HG03378 (cell line): ENCODE data around the gene FUT7.

Experiments used
- ATAC-seq: cut with Tn5 transposase; IDR thresholded peaks from one replicate; pipeline ENCODE4 v1.9.1; 2021; ENCODE audit warnings: mild to moderate bottlenecking, moderate library complexity; ENCODE audit not compliant: unreplicated experiment

The FUT7 gene, protein sequence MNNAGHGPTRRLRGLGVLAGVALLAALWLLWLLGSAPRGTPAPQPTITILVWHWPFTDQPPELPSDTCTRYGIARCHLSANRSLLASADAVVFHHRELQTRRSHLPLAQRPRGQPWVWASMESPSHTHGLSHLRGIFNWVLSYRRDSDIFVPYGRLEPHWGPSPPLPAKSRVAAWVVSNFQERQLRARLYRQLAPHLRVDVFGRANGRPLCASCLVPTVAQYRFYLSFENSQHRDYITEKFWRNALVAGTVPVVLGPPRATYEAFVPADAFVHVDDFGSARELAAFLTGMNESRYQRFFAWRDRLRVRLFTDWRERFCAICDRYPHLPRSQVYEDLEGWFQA

DNA sequence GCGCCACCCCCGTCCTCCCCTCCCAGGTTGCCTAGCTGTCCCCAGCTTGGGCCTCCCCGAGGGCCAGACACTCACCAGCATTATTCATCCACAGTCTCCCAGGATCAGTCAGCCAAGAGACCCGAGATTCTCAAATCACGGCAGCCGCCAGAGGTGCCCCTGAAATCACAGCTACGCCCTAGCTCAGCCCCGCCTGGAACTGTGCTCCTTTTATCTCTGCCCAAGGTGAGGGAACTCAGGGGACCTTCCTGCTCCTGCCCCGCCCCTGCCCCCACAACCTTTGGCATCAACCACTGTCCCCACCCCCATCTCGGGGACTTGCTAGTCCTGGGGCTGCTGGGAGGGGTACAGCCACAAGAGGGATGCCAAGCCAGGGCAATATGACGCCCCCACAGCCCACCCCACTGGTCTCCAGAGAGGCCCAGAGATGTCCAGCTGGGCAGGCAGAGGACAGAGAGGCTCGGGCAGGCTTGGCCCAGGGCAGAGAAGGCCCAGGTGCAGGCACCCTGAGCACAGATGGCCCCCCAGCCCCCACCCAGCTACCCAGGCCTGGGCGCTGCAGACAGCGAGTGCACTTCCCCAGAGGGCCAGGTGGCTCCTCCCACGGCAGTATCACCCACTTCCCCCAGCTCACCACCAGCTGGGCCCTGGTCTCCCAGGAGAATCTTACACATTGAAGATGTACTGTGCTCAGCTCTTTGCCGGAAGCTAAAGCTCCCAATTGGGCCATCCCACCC lies at the start of gene FUT7:
Gene FUT7 (minus strand): TSS at position 185 of the 737 bp plus-strand sequence. CDS start 97 bp downstream, at position 88.
- ATAC-seq = no peak

DNA sequence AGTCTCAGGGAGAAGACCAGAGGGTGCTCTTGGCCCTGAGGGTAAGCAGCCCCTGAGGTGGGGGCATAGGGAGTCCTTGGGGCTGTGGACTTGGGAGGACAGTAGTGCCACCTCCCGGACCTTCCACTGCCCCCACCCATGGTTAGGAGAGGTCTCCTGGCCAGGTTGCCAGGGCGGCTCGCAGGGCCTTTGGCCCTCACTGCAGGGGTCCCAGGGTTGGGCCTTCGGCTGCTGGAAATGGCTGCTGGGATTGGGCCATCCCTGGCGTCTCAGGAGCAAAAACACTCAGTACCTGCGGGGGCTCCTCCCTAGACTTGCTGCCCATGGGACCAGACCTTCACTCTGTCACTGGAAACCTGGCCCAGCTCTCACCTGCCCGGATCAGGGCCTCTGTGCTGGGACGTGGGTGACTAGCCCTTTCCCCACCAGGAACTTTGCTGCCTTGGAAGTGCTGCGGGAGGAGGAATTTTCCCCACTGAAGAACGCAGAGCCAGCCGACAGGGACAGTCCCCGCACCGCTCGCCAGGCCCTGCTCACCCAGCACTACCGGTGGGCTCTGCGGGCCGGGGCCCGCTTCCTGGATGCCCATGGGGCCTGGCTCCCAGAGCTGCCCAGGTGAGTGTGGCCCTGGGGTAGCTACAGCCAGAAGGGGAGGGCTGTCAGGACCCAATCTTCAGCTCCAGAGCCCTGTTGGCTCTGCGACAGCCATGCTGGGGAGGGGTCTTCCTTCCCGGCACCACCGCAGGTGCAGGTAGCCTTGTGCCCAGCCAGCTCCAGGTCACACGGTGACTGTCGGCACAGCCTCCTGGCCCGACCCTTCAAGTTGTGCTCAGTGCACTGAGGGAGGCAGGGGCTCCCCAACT lies 48.6 kb upstream of the FUT7 start:
- no peak for ATAC-seq

DNA sequence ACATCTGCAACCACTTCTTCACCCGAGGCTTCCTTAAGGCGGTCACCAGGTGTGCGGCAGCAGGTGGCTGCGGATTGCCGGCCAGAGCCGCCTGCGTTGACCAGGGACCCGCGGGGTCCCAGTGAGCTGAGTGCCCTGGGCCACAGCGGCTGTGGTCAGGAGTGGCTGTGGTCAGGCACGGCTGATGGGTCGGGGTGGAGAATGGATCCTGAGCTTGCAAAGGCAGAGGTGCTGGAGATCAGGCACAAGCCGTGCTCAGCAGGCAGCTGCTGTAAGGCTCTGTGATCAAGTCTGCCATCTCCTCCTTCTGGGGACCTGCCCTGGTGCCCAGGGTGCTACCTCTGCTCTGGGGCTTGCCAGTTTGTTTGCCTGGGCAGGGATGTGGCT lies 47.5 kb upstream of the FUT7 start:
- ATAC-seq = no peak

DNA sequence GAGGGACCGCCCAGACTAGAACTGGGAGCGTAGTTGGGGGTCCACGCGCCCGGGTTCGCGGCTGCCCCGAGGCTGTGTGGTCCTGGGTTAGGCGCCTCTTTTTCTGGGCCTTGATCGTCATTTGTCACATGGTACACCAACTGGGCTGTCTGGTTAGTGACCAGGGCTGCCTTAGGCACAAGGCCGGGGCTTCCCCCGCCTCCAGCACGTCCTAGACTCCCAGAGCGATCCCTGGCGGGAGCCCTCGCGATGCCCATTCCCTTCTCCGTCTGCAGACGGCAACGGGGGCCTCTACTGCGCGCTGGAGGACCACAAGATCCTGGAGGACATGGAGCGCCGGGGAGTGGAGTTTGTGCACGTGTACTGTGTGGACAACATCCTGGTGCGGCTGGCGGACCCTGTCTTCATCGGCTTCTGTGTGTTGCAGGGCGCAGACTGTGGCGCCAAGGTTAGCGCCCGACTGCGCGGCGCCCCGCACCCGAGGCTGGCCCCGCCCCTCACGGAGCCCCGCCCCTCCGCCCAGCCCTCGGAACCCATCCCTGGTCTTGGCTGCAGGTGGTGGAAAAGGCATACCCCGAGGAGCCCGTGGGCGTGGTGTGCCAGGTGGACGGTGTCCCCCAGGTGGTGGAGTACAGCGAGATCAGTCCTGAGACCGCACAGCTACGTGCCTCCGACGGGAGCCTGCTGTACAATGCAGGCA lies 47.0 kb upstream of the FUT7 start:
- ATAC-seq = no peak

DNA sequence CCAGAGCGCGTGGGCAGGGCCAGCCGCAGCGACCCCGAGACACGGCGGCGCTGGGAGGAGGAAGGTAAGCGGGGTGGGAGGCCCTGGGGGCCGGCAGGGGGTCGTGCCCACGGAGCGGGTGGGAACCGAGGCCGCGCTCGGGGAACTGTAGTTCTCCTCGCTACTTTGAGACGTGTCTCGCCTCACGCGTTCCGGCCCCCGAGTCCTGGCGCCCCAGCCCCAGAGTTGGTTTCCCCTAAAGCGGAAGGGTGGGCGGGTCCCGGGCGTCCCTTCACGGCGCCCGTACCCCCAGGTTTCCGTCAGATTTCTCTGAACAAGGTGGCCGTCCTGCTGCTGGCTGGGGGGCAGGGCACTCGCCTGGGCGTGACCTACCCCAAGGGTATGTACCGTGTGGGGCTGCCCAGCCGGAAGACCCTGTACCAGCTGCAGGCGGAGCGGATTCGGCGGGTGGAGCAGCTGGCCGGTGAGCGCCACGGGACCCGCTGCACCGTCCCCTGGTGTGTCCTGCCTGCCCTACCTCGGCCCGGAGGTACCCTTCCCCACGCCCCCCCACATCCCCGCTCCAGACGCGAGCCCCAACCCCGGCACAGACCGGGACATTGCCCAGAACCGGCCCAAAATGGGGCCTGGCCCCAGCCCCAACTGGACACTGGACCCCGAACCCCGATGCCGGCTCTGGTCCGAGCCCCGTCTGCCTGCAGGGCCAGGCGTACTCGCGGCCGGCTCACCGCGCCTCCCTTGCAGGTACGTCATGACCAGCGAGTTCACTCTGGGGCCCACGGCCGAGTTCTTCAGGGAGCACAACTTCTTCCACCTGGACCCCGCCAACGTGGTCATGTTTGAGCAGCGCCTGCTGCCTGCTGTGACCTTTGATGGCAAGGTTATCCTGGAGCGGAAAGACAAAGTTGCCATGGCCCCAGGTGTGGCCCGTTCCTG lies 46.1 kb upstream of the FUT7 start:
- ATAC-seq = no peak

DNA sequence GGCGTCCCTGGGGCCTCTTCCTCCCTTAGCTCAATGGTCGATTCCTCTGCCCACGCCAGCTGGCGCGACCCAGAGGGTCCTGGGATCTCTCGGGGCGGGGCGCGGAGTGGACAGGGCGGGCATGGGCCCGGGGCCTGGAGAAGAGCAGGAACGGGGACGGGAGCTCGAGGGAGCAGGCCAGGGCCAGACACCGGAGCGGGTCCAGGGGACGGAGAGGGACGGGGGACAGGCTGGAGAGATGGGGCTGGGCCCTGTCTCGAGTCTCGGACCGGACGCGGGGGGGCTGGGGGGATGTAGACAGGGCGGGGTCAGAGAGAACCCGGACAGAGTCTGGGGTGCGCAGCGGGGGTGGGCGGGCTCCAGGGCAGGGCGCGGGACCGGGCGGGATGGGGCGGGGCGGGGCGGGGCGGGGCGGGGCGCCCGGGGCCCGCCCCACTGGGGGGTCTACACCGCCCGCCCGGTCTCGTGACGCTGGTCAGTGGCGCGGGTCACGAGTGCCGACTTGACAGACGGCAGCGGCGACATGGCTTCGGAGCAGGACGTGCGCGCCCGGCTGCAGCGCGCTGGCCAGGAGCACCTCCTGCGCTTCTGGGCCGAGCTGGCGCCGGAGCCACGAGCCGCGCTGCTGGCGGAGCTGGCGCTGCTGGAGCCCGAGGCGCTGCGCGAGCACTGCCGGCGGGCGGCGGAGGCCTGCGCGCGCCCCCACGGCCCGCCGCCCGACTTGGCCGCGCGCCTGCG lies 45.3 kb upstream of the FUT7 start, which contains the start of gene UAP1L1:
Gene UAP1L1 (plus strand): TSS at position 508 of the 738 bp plus-strand sequence. CDS start 16 bp downstream, at position 524.
- no peak for ATAC-seq

DNA sequence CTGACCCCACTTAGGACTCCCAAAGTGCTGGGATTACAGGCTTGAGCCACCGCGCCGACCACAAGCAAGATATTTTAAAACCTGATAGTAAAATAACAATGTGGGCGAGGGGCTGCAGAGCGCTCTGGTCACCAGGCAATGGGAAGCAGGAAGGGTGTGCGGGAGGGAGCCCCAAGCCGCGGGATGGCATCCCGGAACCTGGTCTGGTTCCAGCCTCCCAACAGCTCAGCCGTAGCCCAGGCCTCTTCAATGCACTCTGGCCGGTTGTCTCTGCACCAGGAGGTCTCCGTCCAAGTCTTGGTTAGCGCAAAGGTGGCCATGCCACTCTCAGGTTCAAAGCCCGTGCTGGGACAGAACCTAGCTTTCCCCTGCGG lies 44.7 kb upstream of the FUT7 start:
- no peak for ATAC-seq

DNA sequence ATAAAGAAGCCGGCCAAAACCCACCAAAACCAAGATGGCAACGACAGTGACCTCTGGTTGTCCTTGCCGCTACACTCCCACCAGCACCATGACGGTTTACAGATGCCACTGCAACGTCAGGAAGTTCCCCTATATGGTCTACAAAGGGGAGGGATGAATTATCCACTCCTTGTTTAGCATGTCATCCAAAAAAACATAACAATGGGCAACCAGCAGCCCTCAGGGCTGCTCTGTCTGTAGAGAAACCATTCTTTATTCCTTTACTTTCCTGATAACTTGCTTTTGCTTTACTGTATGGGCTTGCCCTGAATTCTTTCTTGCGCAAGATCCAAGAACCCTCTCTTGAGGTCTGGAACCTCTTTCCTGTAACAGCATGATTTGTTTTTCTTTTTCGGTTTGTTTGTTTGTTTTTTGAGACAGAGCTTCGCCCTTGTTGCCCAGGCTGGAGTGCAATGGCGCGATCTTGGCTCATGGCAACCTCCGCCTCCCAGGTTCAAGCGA lies 43.4 kb upstream of the FUT7 start:
- no peak for ATAC-seq

DNA sequence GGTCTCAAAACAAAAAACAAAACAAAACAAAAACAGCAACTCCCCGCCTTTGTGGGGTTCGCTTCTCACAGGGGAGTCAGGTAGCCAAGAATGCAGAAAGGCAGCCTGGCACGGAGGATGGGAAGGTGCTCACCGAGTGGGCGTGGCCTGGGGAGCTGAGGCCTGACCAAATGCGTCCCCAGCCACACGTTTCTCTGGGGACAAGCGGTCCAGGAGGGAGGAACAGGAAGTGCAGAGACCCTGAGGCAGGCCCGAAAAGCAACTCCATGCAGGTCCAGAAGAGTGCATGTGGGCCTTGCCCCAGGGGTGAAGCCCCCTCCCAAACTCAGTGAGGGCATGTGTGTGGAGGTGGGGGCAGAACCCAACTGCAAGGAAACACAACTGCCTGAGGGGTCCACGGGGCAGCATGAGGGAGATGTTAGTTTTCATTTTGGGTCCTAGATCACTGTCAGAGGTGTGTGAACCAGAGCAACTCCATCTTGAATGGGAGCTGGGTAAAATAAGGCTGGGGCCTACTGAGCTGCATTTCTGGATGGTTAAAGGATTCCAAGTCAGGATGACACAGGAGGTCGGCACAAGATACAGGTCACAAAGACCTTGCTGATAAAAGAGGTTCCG lies 42.9 kb upstream of the FUT7 start:
- no peak for ATAC-seq

DNA sequence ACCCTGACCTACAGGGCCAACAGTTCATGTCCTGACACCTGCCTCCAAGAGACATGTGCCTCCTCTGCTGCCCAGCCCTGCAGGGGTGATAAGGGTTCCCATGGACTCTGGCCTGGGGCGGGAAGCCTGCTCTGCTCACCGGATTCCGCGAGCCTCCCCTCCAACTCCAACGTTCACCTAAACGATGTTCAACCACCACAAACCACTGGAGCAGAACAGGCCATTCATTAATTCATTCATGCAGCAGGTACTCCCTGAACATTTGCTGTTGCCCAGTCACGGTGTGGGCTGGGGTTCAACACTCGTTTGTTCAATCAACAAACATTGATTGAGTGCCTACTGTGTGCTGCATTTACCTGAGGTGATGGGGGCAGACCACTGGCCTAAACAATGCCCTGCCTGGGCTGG lies 42.1 kb upstream of the FUT7 start:
- no peak for ATAC-seq

DNA sequence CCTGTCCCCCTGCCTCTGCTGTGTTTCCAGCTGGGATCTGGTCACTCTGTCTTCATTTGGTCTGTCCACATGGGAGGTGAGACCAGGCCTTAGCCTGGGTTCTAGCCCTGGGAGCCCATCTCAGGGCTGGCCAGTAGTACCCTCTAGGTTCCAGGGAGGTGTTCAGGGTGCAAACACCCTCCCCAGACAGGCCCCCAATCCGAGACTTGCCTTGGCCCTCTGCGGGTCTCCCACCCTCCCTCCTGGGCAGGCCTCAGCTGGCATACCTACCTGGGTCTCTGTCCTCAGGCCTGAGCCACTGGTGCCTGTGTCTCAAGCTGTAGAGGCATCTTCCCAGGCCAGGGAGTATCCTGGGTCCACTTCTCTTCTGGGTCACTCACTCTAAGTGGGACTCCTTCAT lies 39.4 kb upstream of the FUT7 start:
- no peak for ATAC-seq

DNA sequence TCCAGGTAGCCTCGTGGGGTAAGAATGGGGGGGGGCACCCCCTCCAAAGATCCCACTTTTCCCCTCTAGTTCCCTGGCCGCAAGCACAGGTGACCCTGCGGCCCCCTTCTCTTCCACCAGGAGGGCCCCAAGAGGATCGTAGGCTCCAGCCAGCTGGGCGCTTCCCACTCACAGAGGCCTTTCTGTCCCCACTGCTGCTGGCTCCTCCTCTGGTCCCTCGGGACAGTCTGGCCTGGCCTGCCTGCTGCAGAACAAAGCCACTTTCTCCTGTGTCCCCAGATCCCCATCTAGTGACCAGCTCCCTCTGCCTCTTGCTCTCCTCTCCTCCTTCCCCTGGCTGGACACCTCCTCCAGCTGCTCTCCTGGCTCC lies 39.0 kb upstream of the FUT7 start:
- no peak for ATAC-seq

DNA sequence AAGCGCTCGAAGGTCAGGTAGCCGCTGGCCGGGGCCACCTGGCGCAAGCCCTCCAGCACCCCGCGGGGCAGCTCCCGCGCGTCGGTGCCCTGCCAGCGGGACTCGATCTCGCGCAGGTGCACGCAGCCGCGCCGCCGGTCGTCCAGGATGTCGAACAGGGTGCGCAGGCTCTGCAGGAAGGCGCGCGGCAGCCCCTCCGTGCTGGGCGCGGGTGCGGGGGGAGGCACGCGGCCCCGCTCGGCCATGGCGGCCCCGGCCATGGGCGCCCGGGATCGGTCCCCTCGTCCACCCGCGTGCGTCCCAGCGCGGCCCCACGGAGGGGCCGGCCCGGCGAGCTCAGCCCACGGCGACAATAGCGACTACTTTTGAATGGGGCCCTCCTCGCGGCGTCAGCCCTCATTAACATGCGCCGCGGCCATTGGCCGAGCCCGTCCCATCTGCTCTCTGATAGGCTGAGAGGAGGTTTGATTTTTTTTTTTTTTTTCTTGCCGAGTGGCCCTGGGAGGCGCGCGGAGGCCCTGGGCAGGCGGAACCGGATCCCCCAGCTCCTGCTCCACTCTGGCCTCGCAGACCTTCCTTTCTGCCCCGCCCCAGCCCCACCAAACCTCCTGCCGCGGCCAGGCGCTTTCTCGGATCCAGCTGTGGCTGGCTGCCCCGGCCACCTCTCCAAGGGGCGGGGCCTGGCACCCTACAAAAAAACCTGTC lies 38.5 kb upstream of the FUT7 start, which contains the start of gene SAPCD2:
Gene SAPCD2 (minus strand): TSS at position 357 of the 705 bp plus-strand sequence. CDS start 97 bp downstream, at position 260.
- peak; percentile 54 for ATAC-seq

DNA sequence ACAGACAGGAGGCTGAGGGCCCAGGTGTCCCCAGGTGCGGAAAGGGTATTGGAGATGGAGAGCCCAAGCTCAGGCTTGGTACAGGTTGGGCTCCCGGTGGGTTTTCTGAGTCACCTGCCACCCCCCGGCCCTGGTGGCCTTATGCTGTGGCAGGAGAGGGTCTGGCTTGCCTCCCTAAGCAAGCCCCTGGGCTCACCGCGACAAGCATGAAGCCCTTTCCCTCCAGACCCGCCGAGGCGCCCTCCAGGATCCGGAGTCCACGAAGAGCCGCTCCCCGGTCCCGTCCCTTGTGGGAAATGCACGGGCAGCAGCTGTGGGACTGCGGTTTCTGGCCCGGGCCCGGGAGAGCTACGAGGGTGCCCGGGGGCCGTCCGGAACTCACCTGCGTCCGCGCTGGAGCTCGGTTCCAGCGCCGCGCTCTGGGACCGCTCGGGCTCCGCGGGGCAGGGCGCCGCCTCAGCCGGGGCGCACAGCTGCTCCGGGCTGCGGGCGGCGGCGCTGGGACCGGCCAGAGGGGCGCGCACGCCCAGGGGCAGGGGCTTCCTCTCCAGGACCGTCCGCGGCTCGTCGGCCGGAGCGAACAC lies 37.7 kb upstream of the FUT7 start:
- no peak for ATAC-seq

DNA sequence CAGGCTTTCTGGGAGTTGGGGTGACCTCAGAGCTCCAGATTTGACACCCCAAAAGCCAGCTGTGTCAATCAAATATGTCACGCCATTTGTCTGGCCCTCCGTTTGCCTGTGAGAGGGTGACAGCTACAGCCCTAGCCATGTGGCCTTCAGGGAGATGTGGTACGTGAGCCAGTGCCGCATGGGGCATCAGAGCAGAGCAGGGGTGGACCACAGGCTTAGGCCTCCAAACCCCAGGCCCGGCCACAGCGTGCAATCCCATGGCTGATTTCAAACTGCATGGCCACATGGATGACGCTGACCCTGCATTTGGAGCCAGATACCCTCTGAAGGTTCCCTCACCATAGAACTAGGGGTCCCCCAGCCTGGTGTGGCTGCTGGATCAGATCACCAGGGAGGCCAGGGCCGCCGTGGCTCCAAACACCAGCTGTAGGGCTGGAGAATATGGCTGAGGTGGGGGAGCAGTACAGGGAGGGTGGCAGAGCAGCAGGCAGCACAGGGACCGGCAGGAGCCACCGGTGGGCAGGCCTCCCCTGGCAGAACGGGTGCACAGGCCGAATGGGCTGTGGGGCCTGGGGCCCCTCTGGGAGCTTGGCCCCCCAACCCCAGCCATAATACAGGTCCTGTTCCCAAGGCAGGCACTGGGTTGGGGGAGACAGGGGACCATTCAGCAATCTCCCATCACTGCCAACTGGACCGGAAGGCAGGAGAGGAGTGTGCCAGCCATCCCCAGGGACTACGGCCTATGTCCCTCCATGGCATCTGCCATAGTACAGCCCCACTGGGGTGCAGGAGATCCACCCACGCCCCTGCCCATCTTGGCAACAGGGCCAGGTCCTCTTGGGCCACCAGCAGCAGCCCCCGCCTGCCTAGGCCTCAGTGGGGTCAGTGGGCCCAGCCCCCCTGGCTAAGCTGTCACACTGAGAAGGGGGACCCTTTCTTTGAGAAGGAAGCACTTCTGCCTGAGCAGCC lies 36.9 kb upstream of the FUT7 start:
- no peak for ATAC-seq

DNA sequence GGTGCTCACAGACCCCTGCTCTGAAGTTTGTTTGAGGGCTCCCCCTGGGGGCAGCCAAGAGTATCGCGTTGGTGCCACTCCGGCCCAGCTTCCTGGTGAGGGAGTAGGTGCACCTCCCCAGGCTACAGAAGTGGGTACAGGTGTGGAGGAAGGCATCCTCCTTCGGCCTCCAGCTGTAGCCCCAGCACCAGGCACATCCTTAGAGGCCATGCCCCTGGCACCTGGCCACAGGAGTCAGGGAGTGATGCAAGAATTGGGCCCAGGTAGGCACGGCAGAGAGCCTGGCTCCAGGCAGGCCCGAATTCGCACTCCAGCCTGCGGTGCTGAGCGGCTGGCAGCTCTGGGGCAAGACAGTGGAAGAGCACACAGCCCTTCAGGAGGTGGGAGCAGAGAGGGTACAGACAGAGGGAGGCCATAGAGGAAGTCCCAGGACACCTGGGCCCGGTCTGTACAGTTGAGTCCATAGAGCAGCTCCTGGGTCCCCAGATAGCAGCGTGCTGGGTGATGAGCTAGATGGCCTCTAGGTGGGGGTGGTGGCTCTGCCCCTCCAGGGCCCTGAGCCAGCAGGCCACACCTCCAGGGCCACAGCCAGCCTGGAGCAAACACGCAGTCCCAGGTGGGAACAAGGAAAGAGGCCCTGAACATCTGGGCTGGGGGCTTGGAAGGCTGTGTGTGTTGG lies 36.1 kb upstream of the FUT7 start:
- ATAC-seq = no peak
